Smooth muscle cell (in vitro differentiated cells): Measurements from ENCODE around the gene HEXIM1. TPM values are rescaled to one million over a fixed set of nuclear protein-coding genes. Genes with fewer than 3 reads are reported as not detected.
A peak's percentile ranks its signal among the peaks of the same experiment; 100 is the strongest.
"Not testable (repeated sequence)": the region's sequence is repeated elsewhere in the genome, so short reads cannot be mapped to it uniquely, and the experiment has no call there.

Experiments
- DNase-seq: peaks from one replicate; lab custom pipeline; 2025; ENCODE audit not compliant: unreplicated experiment; lab: John Stamatoyannopoulos, UW
- H2AFZ ChIP-seq: fragments of 200-600 bp; sonication (generic); 2 replicates; pipeline ENCODE4 v1.6.0; 2016; ENCODE audit warnings: antibody characterized with exemption, low read depth, mild to moderate bottlenecking
- H3F3A ChIP-seq: fragments of 200-600 bp; sonication (generic); 2 replicates; pipeline ENCODE4 v1.6.0; 2017; ENCODE audit warnings: antibody characterized with exemption, low read depth
- H3K27ac ChIP-seq: fragments of 200-600 bp; sonication (generic); 2 replicates; pipeline ENCODE4 v1.5.1; 2016; ENCODE audit warnings: low read depth, mild to moderate bottlenecking
- H3K27me3 ChIP-seq: fragments of 200-600 bp; sonication (generic); 2 replicates; pipeline ENCODE4 v1.6.1; 2016; ENCODE audit warnings: low read depth, mild to moderate bottlenecking
- H3K36me3 ChIP-seq: fragments of 200-600 bp; sonication (generic); 2 replicates; pipeline ENCODE4 v1.5.1; 2016; ENCODE audit warnings: low read depth
- H3K4me1 ChIP-seq: fragments of 200-600 bp; sonication (generic); 2 replicates; pipeline ENCODE4 v1.5.1; 2016; ENCODE audit warnings: low read depth
- H3K4me2 ChIP-seq: fragments of 200-600 bp; sonication (generic); 2 replicates; pipeline ENCODE4 v1.6.0; 2016; ENCODE audit warnings: mild to moderate bottlenecking
- H3K4me3 ChIP-seq: fragments of 200-600 bp; sonication (generic); 2 replicates; pipeline ENCODE4 v1.5.1; 2016; ENCODE audit warnings: mild to moderate bottlenecking
- H3K79me2 ChIP-seq: fragments of 200-600 bp; sonication (generic); 2 replicates; pipeline ENCODE4 v1.6.0; 2016; ENCODE audit warnings: low read depth, mild to moderate bottlenecking
- H3K9ac ChIP-seq: fragments of 200-600 bp; sonication (generic); 2 replicates; pipeline ENCODE4 v1.6.0; 2016; ENCODE audit warnings: low read depth
- H3K9me3 ChIP-seq: fragments of 200-600 bp; sonication (generic); replicated peaks from 2 replicates; pipeline ENCODE4 v1.5.1; 2016; ENCODE audit warnings: low read depth
- H4K20me1 ChIP-seq: fragments of 200-600 bp; sonication (generic); 2 replicates; pipeline ENCODE4 v1.6.0; 2016; ENCODE audit warnings: low read depth
- WGBS: methylation state at CpG from one replicate; pipeline ENCODE4 v1.1.7; 2016; ENCODE audit warnings: low lambda C conversion rate; 5-methylcytosine and 5-hydroxymethylcytosine counted together
- polyA plus RNA-seq: library from polyadenylated mRNA; unstranded; fragments of >200 nt; fragmentation: Nextera tagmentation; extraction: Ambion mirVana; gene quantifications from 2 replicates; pipeline ENCODE4 v1.2.1, GENCODE V29; 2016
- total RNA-seq: library from RNA; depleted of rRNA; stranded (reverse); fragments of >200 nt; gene quantifications from 2 replicates; pipeline ENCODE4 v1.2.3, GENCODE V29; 2014
- TF ChIP-seq, protein P1 (sequence below): fragments of 200-600 bp; sonication (generic); IDR thresholded peaks from 2 replicates; pipeline ENCODE4 v1.5.1; 2017; ENCODE audit warnings: borderline replicate concordance, mild to moderate bottlenecking, antibody characterized with exemption; ENCODE audit not compliant: insufficient read depth, poor library complexity, severe bottlenecking

The HEXIM1 gene
- total and polyA plus RNA-seq, 2 experiments from 2014 or later = 9.4 to 13.7 TPM

GRCh38 chr17:45121055-45121454, 27.2 kb upstream of the HEXIM1 start:
- TF ChIP-seq, protein P1, sequence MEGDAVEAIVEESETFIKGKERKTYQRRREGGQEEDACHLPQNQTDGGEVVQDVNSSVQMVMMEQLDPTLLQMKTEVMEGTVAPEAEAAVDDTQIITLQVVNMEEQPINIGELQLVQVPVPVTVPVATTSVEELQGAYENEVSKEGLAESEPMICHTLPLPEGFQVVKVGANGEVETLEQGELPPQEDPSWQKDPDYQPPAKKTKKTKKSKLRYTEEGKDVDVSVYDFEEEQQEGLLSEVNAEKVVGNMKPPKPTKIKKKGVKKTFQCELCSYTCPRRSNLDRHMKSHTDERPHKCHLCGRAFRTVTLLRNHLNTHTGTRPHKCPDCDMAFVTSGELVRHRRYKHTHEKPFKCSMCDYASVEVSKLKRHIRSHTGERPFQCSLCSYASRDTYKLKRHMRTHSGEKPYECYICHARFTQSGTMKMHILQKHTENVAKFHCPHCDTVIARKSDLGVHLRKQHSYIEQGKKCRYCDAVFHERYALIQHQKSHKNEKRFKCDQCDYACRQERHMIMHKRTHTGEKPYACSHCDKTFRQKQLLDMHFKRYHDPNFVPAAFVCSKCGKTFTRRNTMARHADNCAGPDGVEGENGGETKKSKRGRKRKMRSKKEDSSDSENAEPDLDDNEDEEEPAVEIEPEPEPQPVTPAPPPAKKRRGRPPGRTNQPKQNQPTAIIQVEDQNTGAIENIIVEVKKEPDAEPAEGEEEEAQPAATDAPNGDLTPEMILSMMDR = no peak
- no peak overlapping the region for H2AFZ ChIP-seq
- no peaks in the 10 kb centered on the region for H4K20me1 ChIP-seq
- H3K4me3 ChIP-seq = no peak overlapping the region
- H3K27ac ChIP-seq = no peak overlapping the region
- H3K9ac ChIP-seq = no peak overlapping the region
- H3K27me3 ChIP-seq = no peaks in the 10 kb centered on the region
- H3K4me1 ChIP-seq = no peaks in the 10 kb centered on the region
- no peaks in the 10 kb centered on the region for H3K36me3 ChIP-seq
- DNase-seq = no peak
- no peaks in the 10 kb centered on the region for H3K9me3 ChIP-seq
- no peaks in the 10 kb centered on the region for H3F3A ChIP-seq
- WGBS = 97% methylated on average over 39 of the region's 45 CpGs
- H3K79me2 ChIP-seq = peaks cover 26% of the 10 kb centered on the region
- no peak overlapping the region for H3K4me2 ChIP-seq

DNA sequence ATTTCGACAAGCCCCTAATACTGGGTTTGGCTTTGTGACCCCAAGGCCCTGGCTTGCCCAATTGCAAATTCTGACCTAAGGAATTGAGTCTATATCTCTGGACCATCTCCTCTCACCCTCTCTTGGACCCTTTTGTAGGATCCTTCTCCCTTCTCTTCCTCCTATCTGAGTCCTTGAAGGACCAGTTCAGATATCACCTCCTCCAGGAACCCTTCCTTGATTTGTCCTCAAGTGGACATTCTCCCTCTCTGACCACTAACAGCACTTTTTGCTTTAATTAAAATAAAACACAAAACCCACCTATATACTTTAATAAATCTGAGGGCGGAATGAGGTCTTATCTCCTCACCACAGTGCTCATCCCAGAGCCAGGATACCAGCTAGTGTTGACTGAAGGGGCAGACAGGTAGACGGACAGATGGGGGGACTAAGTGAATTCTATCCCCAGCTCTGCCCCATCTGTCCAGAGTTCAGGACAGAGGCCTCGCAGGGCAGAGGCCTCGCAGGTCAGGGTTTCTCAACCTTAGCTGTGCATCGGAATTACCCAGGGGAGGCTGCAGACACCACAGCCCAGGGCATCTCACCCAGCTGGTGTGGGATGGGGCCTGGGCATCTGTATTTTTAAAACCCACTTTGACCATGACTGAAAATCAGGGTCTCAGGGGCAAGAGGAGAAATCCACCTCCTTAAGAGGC, 25.1 kb upstream of the HEXIM1 start:
- TF ChIP-seq, protein P1 = no peak
- H3K4me1 ChIP-seq = peaks cover 5% of the 10 kb centered on the region
- no peak for DNase-seq
- no peak overlapping the region for H2AFZ ChIP-seq
- no peaks in the 10 kb centered on the region for H3F3A ChIP-seq
- H3K9ac ChIP-seq = peak overlapping the region; percentile 61
- no peak overlapping the region for H3K4me3 ChIP-seq
- no peaks in the 10 kb centered on the region for H3K27me3 ChIP-seq
- no peaks in the 10 kb centered on the region for H3K36me3 ChIP-seq
- H3K27ac ChIP-seq = peak overlapping the region; percentile 83
- peaks cover 44% of the 10 kb centered on the region for H3K79me2 ChIP-seq
- 94% methylated on average over 6 of the region's 6 CpGs for WGBS
- no peaks in the 10 kb centered on the region for H4K20me1 ChIP-seq
- H3K9me3 ChIP-seq = no peaks in the 10 kb centered on the region
- peak overlapping the region; percentile 34 for H3K4me2 ChIP-seq

DNA sequence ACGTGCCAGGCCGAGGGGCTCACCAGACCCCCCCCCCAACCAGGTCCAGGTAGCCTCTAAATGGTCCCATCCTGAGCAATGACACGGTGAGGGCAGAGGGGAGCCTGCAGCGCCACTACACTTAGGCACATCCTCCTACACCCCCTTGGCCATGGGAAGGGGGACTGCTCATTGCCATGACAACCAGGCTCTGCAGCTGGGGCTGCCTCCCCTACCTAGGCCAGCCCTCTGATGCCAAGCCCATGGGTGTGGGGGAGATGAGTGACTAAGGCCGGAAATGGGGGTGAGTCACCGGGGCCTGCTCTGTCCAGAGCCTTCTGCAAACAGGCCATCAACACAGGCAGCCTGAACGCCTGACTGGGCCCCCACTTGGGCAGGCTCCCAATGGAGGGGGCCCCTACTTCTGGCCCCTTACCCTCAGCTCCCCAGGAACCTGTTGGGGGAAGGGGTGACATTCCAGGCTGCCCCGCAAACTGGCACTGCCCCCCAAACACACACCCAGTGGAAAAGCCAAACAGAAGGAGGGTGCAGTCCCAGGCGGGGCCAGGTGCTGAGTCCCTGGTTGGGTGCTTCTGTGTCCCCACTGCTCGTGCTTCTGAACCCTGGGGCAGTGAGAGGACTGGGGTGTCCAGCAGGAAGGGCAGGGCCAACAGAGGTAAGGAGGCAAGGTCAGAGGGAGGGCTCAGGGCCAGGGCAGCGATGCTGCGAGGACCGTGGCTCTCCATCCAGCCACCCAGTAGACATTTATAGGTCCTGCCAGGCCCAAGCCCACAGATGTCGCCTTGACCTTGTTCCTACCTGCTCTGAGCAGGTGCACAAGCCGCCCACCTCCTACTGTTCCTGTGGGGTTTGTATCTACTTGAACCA, 24.1 kb upstream of the HEXIM1 start:
- H3K4me3 ChIP-seq = no peak overlapping the region
- peaks cover 9% of the 10 kb centered on the region for H3F3A ChIP-seq
- H3K36me3 ChIP-seq = no peaks in the 10 kb centered on the region
- no peak overlapping the region for H2AFZ ChIP-seq
- TF ChIP-seq, protein P1 = no peak
- 60% methylated on average over 15 of the region's 15 CpGs for WGBS
- H3K4me2 ChIP-seq = peak overlapping the region; percentile 67
- peak; percentile 44 for DNase-seq
- no peaks in the 10 kb centered on the region for H3K9me3 ChIP-seq
- H3K27me3 ChIP-seq = no peaks in the 10 kb centered on the region
- peak overlapping the region; percentile 61 for H3K9ac ChIP-seq
- peaks cover 13% of the 10 kb centered on the region for H3K4me1 ChIP-seq
- H3K79me2 ChIP-seq = peaks cover 54% of the 10 kb centered on the region
- peak overlapping the region; percentile 83 for H3K27ac ChIP-seq
- H4K20me1 ChIP-seq = no peaks in the 10 kb centered on the region

DNA sequence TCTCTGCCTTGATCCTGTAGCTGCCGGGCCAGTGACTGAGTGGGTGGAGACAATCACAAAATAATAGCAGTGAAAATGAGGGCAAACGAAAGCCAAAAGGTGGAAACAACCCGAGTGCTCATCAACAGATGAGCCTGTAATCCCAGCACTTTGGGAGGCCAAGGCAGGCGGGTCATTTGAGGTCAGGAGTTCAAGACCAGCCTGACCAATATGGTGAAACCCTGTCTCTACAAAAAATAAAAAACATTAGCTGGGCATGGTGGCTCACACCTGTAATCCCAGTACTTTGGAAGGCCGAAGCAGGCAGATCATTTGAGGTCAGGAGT, 23.5 kb upstream of the HEXIM1 start:
- Histone ChIP-seq H3K4me1 (peaks cover 15% of the 10 kb centered on the region), H3K9ac (peak overlapping the region; percentile 17), H3K79me2 (peaks cover 54% of the 10 kb centered on the region), H3K27ac (peak overlapping the region; percentile 83)
- H3K4me3 ChIP-seq, H2AFZ ChIP-seq, DNase-seq, H3K9me3 ChIP-seq, H4K20me1 ChIP-seq, H3K4me2 ChIP-seq, H3K27me3 ChIP-seq, H3F3A ChIP-seq, H3K36me3 ChIP-seq: not testable (repeated sequence)
- 69% methylated on average over 5 of the region's 5 CpGs for WGBS
